BLaER1 treated with 17β-estradiol and CSF1 and Interleukin-3, amounts not matched to agents 10 nM and 100 nM (cell line): ENCODE measurements around the gene DPM1.

Source experiments
- H3K27ac ChIP-seq, 11 experiments: shearing (Covaris generic); formaldehyde crosslinking; 2 replicates each; pipeline ENCODE4 v1.8.1; 2022
- H3K27me3 ChIP-seq, 11 experiments: shearing (Covaris generic); formaldehyde crosslinking; 2 replicates each; pipeline ENCODE4 v1.8.1; 2022
- H3K36me3 ChIP-seq, 11 experiments: shearing (Covaris generic); formaldehyde crosslinking; 2 replicates each; pipeline ENCODE4 v1.8.1; 2022
- H3K4me1 ChIP-seq, 10 experiments: shearing (Covaris generic); formaldehyde crosslinking; 2 replicates each; pipeline ENCODE4 v1.8.1; 2022
- H3K4me2 ChIP-seq, 11 experiments: shearing (Covaris generic); formaldehyde crosslinking; 2 replicates each; pipeline ENCODE4 v1.8.1; 2022
- H3K4me3 ChIP-seq, 10 experiments: shearing (Covaris generic); formaldehyde crosslinking; 2 replicates each; pipeline ENCODE4 v1.8.1; 2022
- H3K9ac ChIP-seq, 11 experiments: shearing (Covaris generic); formaldehyde crosslinking; 2 replicates each; pipeline ENCODE4 v1.8.1; 2022
- H3K9me3 ChIP-seq, 11 experiments: shearing (Covaris generic); formaldehyde crosslinking; replicated peaks in 1 of 11; 2 replicates each; pipeline ENCODE4 v1.8.1; 2022
- H4K20me1 ChIP-seq, 11 experiments: shearing (Covaris generic); formaldehyde crosslinking; 2 replicates each; pipeline ENCODE4 v1.8.1; 2022
- Cebpa-rat ChIP-seq, 11 experiments: shearing (Covaris generic); IDR thresholded peaks; 2 replicates each; pipeline ENCODE4 v1.8.1; 2022

DPM1 gene

GRCh38 chr20:50969435-50969834 lies 11.1 kb upstream of the DPM1 start:
- Histone ChIP-seq H3K4me2 (no peak overlapping the region), H3K36me3 (no peaks in the 10 kb centered on the region), H3K4me1 (peaks cover 0 to 6% (median 0%) of the 10 kb centered on the region in 10 experiments; a peak in 2 of 20 replicates), H4K20me1 (no peaks in the 10 kb centered on the region), H3K9ac (no peak overlapping the region), H3K4me3 (no peak overlapping the region), H3K9me3 (no peaks in the 10 kb centered on the region), H3K27me3 (no peaks in the 10 kb centered on the region), H3K27ac (no peak overlapping the region)
- TF ChIP-seq Cebpa-rat (IDR thresholded peaks at IDR 0.05): no peak

GRCh38 chr20:50968289-50968688 lies 10.0 kb upstream of the DPM1 start:
- Histone ChIP-seq H4K20me1 (no peaks in the 10 kb centered on the region), H3K27ac (no peak overlapping the region), H3K4me1 (peaks cover 0 to 6% (median 0%) of the 10 kb centered on the region in 10 experiments; a peak in 2 of 20 replicates), H3K4me2 (no peak overlapping the region), H3K36me3 (no peaks in the 10 kb centered on the region), H3K9ac (no peak overlapping the region), H3K27me3 (no peaks in the 10 kb centered on the region), H3K9me3 (no peaks in the 10 kb centered on the region), H3K4me3 (no peak overlapping the region)
- TF ChIP-seq Cebpa-rat (IDR thresholded peaks at IDR 0.05): no peak

GRCh38 chr20:50967586-50967985 lies 9.3 kb upstream of the DPM1 start:
- Histone ChIP-seq H3K27me3 (no peaks in the 10 kb centered on the region), H3K27ac (no peak overlapping the region), H3K9ac (no peak overlapping the region), H4K20me1 (0 out of 22 replicates have a peak, but pooled peaks cover 0 to 4% (median 0%) of the 10 kb centered on the region in 11 experiments), H3K36me3 (no peaks in the 10 kb centered on the region; a peak in 1 of 22 replicates), H3K9me3 (no peaks in the 10 kb centered on the region), H3K4me3 (no peak overlapping the region), H3K4me1 (peaks cover 0 to 6% (median 0%) of the 10 kb centered on the region in 10 experiments; a peak in 2 of 20 replicates), H3K4me2 (peak overlapping the region in 2 of 11 experiments; percentile 1 to 12; a peak in 2 of 22 replicates)
- no peak for TF ChIP-seq Cebpa-rat (IDR thresholded peaks at IDR 0.05)

GRCh38 chr20:50959543-50960126 lies 1.3 kb upstream of the DPM1 start:
- no peak for TF ChIP-seq Cebpa-rat (IDR thresholded peaks at IDR 0.05)
- Histone ChIP-seq H3K9me3 (no peaks in the 10 kb centered on the region; a peak in 1 of 22 replicates), H3K4me3 (peak overlapping the region; percentile 79 to 98 (median 91)), H3K9ac (peak overlapping the region; percentile 93 to 99 (median 97)), H3K4me2 (peak overlapping the region; percentile 90 to 99 (median 97)), H3K27me3 (no peaks in the 10 kb centered on the region), H3K36me3 (peaks cover 12 to 40% (median 21%) of the 10 kb centered on the region in 11 experiments; a peak in 20 of 22 replicates), H4K20me1 (peaks cover 34 to 56% (median 42%) of the 10 kb centered on the region in 11 experiments; a peak in 21 of 22 replicates), H3K27ac (peak overlapping the region; percentile 96 to 99 (median 97); a peak in 20 of 22 replicates), H3K4me1 (peaks cover 31 to 55% (median 38%) of the 10 kb centered on the region in 10 experiments)

DNA sequence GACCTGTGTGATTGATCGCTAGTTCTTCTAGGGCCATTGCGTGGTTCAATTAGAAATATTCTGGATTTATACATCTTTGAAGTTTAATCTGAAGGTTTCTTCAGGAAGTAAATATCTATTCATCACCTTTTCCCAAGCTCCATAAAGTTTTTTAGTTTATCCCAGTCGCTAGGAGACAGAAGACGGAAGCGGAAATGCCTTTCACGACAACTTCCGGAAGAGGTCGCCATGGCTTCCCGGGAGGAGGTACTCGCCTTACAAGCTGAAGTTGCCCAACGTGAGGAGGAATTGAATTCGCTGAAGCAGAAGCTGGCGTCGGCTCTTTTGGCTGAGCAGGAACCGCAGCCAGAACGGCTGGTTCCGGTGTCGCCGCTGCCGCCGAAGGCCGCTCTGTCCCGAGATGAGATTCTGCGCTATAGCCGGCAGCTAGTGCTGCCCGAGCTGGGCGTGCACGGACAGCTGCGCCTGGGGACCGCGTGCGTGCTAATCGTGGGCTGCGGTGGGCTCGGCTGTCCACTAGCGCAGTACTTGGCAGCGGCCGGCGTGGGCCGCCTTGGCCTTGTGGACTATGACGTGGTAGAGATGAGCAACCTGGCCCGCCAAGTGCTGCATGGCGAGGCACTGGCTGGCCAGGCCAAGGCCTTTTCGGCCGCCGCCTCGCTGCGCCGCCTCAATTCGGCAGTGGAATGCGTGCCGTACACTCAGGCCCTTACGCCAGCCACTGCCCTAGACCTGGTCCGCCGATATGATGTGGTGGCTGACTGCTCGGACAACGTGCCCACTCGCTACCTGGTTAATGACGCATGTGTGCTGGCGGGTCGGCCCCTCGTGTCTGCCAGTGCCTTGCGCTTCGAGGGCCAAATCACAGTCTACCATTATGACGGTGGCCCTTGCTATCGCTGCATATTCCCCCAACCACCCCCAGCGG lies 547 bp upstream of the DPM1 start, which contains the start of gene MOCS3:
Gene MOCS3 (plus strand): TSS at position 204 of the 928 bp plus-strand sequence. CDS start 25 bp downstream, at position 229.
- Histone ChIP-seq H3K27ac (peak within 1 kb of the TSS; percentile 96 to 99 (median 97)), H3K27me3 (no peaks in the 10 kb centered on the region), H4K20me1 (peaks cover 39 to 64% (median 50%) of the 10 kb centered on the region in 11 experiments; a peak in 21 of 22 replicates), H3K4me2 (peak within 1 kb of the TSS; percentile 90 to 99 (median 97)), H3K9me3 (no peaks in the 10 kb centered on the region; a peak in 1 of 22 replicates), H3K9ac (peak within 1 kb of the TSS; percentile 93 to 99 (median 97)), H3K36me3 (peaks cover 18 to 47% (median 29%) of the 10 kb centered on the region in 11 experiments; a peak in 20 of 22 replicates), H3K4me1 (peaks cover 31 to 56% (median 38%) of the 10 kb centered on the region in 10 experiments), H3K4me3 (peak within 1 kb of the TSS; percentile 79 to 98 (median 91))
- peak in 5 of 11 experiments; percentile 36 to 81 (median 53); a peak in 7 of 22 replicates for TF ChIP-seq Cebpa-rat (IDR thresholded peaks at IDR 0.05)

- no peak for TF ChIP-seq Cebpa-rat (IDR thresholded peaks at IDR 0.05)
- Histone ChIP-seq H3K4me2 (peak overlapping the region; percentile 77 to 99 (median 96)), H3K36me3 (peaks cover 31 to 62% (median 42%) of the 10 kb centered on the region in 11 experiments), H3K4me1 (peaks cover 31 to 56% (median 38%) of the 10 kb centered on the region in 10 experiments), H3K9me3 (no peaks in the 10 kb centered on the region; a peak in 1 of 22 replicates), H3K9ac (peak overlapping the region; percentile 93 to 99 (median 97)), H3K27ac (peak overlapping the region; percentile 96 to 99 (median 97); a peak in 21 of 22 replicates), H3K27me3 (no peaks in the 10 kb centered on the region), H3K4me3 (peak overlapping the region; percentile 79 to 98 (median 91)), H4K20me1 (peaks cover 46 to 76% (median 58%) of the 10 kb centered on the region in 11 experiments; a peak in 21 of 22 replicates)
These were observed 1.1 kb downstream of the DPM1 start for GRCh38 chr20:50957276-50957675.

- Histone ChIP-seq H3K4me2 (no peak overlapping the region), H3K27me3 (no peaks in the 10 kb centered on the region), H3K9me3 (no peaks in the 10 kb centered on the region), H3K9ac (0 out of 22 replicates have a peak overlapping the region, but pooled peaks of 1 of the 11 experiments have one; percentile 42), H3K4me3 (no peak overlapping the region), H3K27ac (no peak overlapping the region), H4K20me1 (peaks cover 50 to 92% (median 78%) of the 10 kb centered on the region in 11 experiments; a peak in 21 of 22 replicates), H3K36me3 (peaks cover 57 to 79% (median 68%) of the 10 kb centered on the region in 11 experiments), H3K4me1 (peaks cover 11 to 28% (median 16%) of the 10 kb centered on the region in 10 experiments)
- TF ChIP-seq Cebpa-rat (IDR thresholded peaks at IDR 0.05): no peak
These were observed 4.5 kb downstream of the DPM1 start for GRCh38 chr20:50953821-50954220.

- Histone ChIP-seq H3K4me1 (peaks cover 11 to 28% (median 16%) of the 10 kb centered on the region in 10 experiments), H3K36me3 (peaks cover 63 to 86% (median 74%) of the 10 kb centered on the region in 11 experiments), H3K27me3 (no peaks in the 10 kb centered on the region), H3K27ac (no peak overlapping the region), H3K4me2 (no peak overlapping the region), H3K9ac (no peak overlapping the region), H3K4me3 (no peak overlapping the region), H4K20me1 (peaks cover 51 to 98% (median 77%) of the 10 kb centered on the region in 11 experiments; a peak in 21 of 22 replicates), H3K9me3 (no peaks in the 10 kb centered on the region)
- TF ChIP-seq Cebpa-rat (IDR thresholded peaks at IDR 0.05): no peak
These were observed 5.1 kb downstream of the DPM1 start for GRCh38 chr20:50953196-50953595.
